PFSK-1 (cell line): ENCODE data around the gene MRPL20.

ENCODE experiments used
- FOXP2 ChIP-seq: optimal IDR thresholded peaks from 2 replicates; pipeline ENCODE3; 2011; ENCODE audit warnings: borderline replicate concordance, control low read depth, inconsistent platforms; ENCODE audit not compliant: insufficient read depth; ENCODE audit errors: extremely low read length, extremely low read depth
- POLR2AphosphoS5 ChIP-seq: IDR thresholded peaks from 2 replicates; pipeline ENCODE4 v1.6.1; 2012; ENCODE audit warnings: low read depth, mild to moderate bottlenecking, control low read depth, low read length, moderate library complexity
- SIN3A ChIP-seq: IDR thresholded peaks from 2 replicates; pipeline ENCODE4 v1.6.1; 2012; ENCODE audit warnings: mild to moderate bottlenecking, low read length, moderate library complexity, borderline replicate concordance; ENCODE audit not compliant: insufficient read depth
- TAF1 ChIP-seq: IDR thresholded peaks from 2 replicates; pipeline ENCODE4 v1.6.1; 2012; ENCODE audit warnings: low read length, control low read depth, borderline replicate concordance; ENCODE audit not compliant: insufficient read depth
- TF ChIP-seq, protein P1 (sequence below), 2 experiments: IDR thresholded peaks; 2 replicates each; pipeline versions ENCODE4 v1.6.1 to v1.8.0; 2011 to 2012; ENCODE audit warnings: low read depth in 2 of 2, low read length in 2 of 2, control low read depth in 1 of 2, inconsistent platforms in 1 of 2, mild to moderate bottlenecking in 1 of 2, moderate library complexity in 1 of 2; ENCODE audit not compliant: insufficient read depth in 1 of 2

The MRPL20 gene

GRCh38 chr1:1374589-1374928 is 32.5 kb downstream of the MRPL20 start:
- no peak for TF ChIP-seq SIN3A
- no peak for TF ChIP-seq TAF1
- TF ChIP-seq POLR2AphosphoS5: no peak
- no peak for TF ChIP-seq FOXP2
- TF ChIP-seq, protein P1, sequence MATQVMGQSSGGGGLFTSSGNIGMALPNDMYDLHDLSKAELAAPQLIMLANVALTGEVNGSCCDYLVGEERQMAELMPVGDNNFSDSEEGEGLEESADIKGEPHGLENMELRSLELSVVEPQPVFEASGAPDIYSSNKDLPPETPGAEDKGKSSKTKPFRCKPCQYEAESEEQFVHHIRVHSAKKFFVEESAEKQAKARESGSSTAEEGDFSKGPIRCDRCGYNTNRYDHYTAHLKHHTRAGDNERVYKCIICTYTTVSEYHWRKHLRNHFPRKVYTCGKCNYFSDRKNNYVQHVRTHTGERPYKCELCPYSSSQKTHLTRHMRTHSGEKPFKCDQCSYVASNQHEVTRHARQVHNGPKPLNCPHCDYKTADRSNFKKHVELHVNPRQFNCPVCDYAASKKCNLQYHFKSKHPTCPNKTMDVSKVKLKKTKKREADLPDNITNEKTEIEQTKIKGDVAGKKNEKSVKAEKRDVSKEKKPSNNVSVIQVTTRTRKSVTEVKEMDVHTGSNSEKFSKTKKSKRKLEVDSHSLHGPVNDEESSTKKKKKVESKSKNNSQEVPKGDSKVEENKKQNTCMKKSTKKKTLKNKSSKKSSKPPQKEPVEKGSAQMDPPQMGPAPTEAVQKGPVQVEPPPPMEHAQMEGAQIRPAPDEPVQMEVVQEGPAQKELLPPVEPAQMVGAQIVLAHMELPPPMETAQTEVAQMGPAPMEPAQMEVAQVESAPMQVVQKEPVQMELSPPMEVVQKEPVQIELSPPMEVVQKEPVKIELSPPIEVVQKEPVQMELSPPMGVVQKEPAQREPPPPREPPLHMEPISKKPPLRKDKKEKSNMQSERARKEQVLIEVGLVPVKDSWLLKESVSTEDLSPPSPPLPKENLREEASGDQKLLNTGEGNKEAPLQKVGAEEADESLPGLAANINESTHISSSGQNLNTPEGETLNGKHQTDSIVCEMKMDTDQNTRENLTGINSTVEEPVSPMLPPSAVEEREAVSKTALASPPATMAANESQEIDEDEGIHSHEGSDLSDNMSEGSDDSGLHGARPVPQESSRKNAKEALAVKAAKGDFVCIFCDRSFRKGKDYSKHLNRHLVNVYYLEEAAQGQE (IDR thresholded peaks at IDR 0.05; ENCODE audit: insufficient read depth in 1 of 2, low read depth in 2 of 2, low read length in 2 of 2): no peak

- TF ChIP-seq, protein P1 (IDR thresholded peaks at IDR 0.05; ENCODE audit: insufficient read depth in 1 of 2, low read depth in 2 of 2, low read length in 2 of 2): no peak
- TF ChIP-seq SIN3A (no peak), POLR2AphosphoS5 (no peak), FOXP2 (no peak), TAF1 (no peak)
Measured at GRCh38 chr1:1373815-1374588, 33.1 kb downstream of the MRPL20 start.

- TF ChIP-seq, protein P1 (IDR thresholded peaks at IDR 0.05; ENCODE audit: insufficient read depth in 1 of 2, low read depth in 2 of 2, low read length in 2 of 2): no peak
- TF ChIP-seq TAF1: no peak
- no peak for TF ChIP-seq FOXP2
- no peak for TF ChIP-seq SIN3A
- TF ChIP-seq POLR2AphosphoS5: no peak
Measured at GRCh38 chr1:1373051-1373814, 33.9 kb downstream of the MRPL20 start.

DNA sequence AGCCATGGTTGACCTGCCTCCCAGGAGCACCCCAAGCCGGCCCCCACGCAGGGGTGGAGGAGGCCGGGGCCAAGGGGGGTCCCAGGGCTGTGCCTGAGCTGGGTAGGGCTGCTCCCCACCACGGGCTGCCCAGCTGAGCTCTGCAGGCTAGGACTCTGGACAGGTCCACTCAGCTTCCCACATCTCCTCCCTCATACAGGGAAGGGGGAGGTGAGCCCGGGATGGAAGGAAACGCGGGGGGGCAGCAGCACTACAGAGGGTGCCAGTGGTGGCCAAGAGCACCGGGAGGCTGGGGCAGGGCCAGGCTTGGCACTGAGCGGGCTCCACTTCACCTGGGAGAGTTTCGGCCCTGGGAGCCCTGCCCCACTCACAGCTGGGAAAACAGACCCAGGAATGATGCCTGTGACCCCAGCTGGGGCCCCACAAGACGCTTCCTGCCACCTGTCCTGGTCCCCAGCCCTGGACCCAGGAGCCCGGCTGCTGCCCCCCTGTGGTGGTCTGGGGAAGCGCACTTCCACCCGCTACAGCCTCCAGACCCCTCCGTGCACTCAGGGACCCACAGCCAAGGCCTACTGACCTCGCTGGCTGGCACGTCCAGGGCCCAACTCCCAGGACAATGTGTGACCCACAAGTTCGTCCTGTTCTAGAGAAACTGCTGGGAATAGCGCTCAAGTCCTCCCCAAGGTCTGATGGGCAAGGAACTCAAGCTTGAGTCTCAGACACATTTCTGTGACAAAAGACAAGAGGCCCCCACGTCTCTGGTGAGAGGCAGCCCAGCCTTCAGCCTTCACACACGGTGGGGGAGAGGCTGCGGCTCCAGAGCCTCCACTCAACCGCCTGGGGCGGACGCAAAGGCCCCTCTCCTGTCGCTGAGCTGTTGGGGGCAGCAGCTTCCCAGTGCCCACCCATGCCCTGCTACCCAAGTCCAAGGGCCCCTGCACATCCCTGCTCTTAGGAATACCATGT is 35.1 kb downstream of the MRPL20 start:
- TF ChIP-seq SIN3A (no peak), POLR2AphosphoS5 (0 out of 2 replicates have a peak, but pooled peaks have one; percentile 15), FOXP2 (no peak)

DNA sequence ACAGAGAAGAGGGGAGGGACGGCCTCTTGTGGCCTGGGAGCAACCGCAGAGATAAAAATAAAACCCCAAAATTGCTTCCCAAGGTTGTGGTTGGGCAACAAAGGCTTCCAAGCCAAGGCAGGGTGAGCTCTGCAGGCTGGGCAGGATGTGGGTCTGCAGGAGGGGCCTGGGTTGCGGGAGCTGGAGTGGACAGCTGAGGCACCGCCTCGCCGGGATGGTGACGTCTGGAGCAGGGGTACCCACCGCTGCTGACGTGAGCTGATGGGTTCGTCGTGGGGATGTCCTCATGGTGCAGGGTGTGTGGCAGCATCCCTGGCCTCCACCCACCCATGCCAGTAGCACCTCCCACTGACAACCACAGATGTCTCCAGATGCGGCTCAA is 35.7 kb downstream of the MRPL20 start:
- TF ChIP-seq, protein P1 (IDR thresholded peaks at IDR 0.05; ENCODE audit: insufficient read depth in 1 of 2, low read depth in 2 of 2, low read length in 2 of 2): no peak
- TF ChIP-seq SIN3A (no peak), TAF1 (no peak), POLR2AphosphoS5 (peak; percentile 2; the same call in 1 of the 2 replicates), FOXP2 (no peak)
